DMS53 (cell line): ENCODE results near the gene FAM174C.

ENCODE experiments used
- DNase-seq: peaks from one replicate; lab custom pipeline; 2025; lab: John Stamatoyannopoulos, UW

Gene FAM174C

DNA sequence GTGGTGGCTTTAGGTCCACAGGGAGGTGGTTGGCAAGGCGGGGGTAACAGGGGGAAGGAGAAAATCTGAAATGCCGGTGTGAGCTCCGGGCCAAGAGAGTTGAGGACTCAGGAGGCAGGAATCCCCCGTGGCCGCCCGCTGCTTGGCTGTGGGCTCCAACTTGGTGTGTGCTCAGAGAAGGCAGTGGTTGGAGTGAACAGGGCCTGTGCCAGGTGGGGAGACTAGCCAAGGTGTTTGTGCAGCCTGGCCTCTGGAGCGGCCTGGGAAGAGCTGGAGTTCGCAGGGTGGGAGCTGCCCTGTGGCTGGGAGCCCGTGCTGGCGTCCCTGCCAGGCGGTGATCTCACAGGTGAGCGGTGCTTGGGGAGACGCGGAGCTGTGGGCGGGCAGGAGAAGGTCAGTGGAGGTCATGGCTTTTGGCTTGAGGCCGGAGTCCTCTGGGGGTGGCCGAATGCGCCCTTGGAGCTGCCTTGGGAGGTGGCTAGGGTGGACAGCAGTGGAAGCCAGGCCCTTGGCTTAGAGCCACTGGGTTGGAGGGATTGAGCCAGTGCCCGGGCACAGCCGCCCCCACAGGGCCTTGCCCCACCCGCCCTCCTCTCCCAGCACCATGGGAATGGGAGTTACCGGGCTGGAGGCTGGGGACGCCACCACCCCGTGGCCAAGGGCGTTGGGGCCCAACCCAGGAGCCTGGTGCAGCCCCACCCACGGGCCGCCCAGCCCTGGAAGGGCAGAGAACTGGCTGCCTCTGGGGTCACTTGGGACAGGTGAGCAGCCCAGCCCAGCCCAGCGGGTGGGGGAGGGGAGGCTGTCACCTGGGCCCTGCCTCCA lies 13.3 kb upstream of the FAM174C start:
- DNase-seq = peak; percentile 78

DNA sequence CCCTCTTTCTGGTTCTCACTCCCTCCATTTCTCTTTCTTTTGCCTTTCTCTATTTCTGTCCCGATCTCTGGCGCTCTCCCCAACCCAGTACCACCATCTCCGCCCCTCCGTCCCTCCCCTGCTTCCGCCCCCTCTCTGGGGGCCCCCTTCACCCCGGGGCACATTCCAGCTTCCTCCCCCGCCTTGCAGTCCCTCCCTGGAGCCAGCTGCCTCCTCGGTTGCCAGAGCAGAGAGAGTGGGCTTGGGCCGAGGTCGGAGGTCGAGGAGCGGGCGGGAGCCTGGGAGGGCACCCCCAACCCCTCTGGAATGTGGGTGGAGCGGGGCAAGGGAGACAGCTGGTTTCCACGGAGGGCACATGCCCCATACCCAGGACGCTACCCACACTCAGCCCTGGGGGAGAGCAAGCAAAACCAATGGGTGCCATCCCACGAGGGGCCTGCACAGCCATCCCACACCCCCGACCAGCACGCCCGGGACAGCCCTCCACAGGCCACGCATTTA lies 12.7 kb upstream of the FAM174C start:
- DNase-seq = no peak

DNA sequence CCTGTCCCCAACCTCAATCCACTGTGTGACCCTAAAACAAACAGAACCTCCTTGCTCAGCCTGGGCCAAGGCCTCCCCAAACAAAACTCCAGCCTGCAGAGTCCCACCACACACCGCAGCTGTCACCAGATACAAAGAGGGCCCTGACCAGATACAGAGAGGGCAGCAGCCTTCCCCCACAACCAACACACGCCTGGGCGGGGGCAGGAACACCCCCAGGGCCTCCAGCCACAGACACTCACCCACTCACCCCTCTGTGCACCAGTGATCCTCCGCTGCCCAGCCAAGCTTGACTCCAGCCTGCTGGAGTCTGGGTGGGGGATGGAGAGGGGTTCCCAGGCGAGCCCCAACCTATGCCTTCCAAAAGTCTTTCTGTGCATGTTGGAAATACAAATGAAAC lies 12.1 kb upstream of the FAM174C start:
- DNase-seq = no peak

DNA sequence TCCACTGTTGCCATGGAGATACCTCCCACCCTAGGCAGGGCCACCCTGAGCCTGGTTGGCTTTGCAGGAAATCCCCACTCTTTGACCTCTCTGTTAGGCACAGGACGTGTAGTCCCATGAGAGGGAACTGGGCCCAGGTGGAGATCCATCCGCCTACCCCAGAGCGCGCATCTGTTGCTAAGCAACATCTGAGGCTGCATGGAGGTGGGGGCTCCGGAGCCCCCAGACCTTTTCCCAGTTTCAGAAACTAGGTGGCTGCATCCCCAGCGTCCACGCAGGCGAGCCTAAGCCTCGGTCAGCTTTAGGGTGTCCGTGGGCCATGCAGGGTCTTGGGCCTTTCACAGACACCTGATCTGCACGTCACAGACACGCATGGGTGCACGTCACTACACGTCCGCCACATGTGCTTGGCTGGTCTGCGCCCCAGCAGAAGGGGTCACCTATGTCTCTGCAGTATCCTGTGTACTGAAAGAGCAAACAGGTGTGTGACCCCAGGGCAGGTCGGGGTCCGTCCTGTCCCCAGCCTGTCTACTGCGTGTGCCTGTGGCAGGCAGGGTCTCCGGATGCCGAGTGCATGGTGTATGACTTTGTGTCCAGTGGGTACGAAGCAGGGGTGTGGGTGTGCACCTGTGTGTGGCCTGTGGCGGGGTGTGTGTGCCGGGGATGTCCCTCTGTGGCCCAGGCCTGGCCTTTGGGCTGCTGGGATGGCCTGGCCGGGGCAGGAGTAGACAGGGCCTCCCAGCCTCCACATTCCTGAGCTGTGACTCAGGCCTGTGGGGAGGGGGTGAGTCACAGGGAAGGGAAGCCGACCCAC lies 10.3 kb upstream of the FAM174C start:
- DNase-seq = peak; percentile 67

DNA sequence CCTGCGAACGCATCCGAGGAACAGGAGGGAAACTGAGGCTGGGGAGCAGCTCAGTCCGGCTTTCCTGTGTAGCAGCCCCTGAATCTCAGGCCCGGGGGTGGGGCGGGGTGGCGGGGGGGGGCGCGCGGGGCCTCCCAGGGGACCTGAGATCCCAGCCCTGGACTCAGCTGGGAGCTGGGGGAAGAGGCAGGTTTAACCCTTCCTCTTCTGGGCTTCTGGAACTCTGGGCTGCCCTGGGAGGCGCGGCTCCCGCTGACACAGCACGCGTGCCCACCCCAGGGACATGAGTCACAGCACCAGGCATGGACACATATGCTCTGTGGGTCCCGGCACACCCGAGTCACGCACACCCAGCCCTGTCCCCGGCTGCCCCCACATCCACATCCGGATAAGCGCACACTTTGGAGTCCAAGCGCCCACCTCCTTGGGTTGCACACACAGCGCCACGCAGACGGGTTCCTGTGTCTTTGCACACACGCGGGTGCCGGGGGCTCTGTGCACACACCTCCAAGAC lies 9.7 kb upstream of the FAM174C start:
- peak; percentile 46 for DNase-seq

DNA sequence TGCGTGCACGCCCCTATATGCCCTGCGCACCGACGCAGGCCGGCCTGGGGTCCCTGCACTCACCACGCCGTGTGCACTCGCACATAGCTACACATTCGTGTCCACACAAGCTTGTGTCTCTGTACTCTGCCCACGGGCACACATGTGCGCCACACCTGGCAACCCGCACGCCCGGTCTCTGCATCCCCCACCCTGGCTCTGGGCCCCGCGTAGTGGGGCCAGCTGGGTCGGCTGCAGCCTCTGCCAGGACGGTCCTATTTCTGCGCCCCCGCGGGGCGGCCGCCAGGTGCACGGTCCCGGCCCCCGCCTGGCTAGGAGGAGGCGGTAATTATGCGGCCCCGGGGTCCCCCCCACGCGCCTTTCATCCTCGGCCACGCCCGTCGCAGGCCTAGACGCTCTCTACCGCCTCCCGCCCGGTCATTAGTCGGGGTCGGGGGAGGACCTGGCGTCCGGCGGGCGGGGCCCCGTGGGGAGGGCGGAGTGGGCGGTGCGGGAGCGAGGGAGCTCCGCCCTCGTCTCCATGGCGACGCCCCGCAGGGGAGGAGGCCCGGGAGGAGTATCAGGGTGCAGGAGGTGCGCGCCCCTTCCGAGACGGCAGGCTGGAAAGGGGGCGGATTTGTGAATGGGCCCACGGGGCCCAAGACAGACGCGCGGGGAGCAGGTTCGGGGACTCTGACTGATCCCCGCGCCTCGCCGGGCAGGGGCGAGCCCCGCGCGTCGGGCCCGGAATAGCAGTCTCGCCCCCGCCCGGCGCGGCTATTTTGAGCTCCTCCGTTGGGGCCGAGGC lies 9.0 kb upstream of the FAM174C start:
- DNase-seq = peak; percentile 91

DNA sequence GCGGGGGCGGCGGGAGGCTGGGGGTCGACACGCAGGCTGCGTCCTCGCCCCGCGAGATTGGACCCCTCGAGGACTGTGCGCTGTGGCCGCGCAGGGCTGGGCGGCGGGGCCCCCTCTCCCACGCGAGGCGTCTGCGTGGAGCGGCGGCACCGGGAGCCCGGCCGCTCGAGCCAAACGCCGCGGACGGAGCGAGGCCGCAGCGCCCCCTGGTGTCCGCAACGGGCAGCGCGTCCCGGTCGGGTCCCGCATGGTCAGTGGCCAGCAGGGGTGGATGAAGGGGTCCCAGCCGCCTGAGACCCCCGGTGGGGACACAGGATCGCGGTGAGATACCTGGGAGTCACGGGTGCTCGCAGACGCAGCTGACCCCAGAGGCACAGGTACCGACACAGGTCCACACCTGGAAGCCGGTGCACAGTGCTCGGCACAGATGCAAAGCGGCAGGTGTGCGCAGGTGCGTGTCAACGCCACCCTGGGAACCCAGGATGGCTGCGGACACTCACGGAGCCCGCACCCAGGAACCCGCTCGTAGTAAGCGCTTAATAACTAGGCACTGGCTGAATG lies 8.3 kb upstream of the FAM174C start:
- DNase-seq = peak; percentile 79

DNA sequence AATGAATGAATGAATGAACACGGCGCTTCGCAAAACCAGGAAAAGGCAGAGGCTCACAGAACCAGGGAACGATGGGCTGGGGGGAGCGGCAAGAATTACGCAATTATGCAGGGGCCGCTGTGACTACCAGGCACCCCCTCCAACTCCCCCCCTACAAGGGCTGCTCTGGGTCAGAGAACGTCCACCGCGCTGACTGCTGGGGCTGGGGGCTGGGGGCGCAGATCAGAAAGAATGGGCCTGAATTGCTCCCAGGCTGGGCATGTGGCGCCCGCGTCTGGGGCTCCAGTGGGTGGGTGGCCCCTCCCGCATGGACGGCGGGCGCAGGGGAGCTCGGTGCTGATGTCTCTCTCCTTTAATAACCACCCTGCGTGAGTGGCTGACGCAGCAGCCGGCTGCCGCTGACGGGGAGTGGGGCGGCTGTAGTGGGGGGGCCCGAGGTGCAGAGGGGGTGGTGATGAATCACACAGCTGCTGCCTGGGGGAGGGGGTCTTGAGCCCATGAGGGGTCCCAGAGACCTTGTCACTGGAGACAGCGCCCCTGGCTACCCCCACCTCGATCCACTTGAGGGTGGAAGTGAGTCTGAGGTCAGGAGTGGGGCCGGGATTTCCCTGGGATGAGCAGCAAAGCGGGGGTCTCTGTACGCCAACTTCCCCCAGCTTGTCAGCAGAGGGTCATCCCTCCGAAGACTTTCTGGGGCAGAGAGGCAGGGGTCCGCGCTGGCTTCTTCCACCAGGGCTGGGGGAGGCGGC lies 7.7 kb upstream of the FAM174C start:
- DNase-seq = peak; percentile 81

DNA sequence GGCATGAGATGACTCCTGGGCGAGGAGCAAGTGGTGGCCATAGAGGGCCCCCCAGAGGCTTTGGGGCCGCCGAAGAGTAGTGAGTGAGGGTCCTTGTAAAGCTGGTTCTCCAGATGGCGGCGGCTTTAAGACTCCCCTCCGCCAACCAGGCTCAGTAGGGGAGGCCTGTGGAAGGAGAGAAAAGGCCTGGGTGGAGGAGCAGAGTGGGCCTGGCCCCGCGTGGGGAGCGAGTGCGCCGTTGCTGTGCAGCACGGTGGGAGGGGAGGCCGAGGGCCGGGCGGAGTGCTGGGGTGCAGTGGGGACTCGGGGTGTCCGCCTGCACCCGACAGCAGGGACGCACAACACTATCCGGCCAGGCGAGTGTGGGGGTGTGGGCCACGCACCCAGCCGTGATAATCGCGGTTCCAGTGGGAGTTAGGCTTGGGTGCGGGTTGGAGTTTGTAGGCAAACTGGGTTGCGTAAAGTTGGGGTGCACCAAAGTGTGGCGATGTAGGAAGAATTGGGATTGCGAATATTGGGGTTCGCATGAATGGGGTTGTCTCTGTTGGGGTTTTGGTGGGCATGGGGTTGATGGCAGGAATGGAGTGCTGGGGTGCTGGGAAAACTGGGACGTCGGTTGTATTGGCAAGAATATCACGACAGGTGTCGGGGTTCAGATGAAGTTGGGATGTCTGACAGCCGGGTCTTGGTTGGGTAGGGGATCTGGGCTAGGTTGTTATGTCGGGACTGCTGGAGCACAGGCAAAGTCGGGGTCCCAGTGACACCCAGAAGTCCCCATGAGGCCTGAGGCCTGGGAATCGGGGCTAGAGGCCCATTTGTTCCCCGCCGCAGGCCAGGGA lies 6.9 kb upstream of the FAM174C start:
- DNase-seq = no peak

DNA sequence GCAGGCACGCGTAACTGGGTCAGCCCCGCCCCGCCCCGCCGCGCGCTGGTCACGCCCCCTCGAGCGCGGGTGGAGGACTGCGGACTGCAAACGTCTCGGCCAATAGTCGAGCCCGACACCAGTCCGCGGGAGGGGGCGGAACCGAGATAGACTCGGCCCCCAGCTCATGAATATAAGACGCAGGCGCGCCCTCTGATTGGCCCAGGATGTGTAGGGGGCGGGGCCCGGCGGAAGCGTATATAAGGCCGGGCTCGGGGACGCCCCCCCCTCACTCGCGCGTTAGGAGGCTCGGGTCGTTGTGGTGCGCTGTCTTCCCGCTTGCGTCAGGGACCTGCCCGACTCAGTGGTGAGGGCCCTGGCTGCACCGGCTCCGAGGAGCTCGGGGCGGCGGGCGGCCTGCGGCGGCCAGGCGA lies 6.3 kb upstream of the FAM174C start, which contains the start of gene CIRBP:
Gene CIRBP, plus strand, starts transcription at position 268 of the 413 bp plus-strand sequence. CDS start 1,602 bp downstream, outside the sequence.
- peak; percentile 98 for DNase-seq

DNA sequence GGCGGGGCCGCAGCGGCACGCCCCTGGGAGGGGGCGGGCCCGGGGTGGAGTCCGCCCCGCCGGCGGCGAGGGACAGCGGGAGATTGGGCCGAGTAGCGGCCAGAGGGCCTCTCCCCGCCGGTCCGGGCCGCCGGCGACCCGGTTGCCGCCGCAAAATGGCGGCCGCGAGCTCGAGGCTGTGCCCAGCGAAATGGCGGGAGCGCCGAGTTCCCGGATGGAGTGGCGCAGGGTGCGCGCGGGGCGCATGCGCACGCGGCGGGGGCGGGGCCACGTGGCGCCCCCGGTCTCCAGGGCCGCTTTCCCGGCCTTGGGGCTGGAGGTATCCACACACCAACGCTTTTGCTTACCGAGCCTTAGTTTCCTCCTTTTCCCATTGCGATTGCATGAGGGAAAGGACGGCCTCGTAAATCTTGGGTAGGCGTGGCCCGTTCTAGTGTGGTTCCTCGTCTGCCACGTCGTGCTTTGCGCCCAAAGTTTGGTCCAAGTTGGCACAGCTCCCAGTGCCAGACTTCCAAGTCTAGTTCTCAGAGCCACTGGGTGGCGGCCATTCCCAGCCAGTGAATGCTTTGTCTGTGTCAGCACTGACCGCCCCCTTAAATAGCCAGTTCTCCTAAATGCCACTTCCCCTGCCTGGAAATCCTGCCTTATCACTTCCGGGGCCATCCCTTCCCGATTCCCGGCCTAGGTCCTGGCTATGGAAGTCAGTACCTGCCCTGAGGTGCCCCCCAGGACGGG lies 5.7 kb upstream of the FAM174C start:
- DNase-seq = peak; percentile 89

DNA sequence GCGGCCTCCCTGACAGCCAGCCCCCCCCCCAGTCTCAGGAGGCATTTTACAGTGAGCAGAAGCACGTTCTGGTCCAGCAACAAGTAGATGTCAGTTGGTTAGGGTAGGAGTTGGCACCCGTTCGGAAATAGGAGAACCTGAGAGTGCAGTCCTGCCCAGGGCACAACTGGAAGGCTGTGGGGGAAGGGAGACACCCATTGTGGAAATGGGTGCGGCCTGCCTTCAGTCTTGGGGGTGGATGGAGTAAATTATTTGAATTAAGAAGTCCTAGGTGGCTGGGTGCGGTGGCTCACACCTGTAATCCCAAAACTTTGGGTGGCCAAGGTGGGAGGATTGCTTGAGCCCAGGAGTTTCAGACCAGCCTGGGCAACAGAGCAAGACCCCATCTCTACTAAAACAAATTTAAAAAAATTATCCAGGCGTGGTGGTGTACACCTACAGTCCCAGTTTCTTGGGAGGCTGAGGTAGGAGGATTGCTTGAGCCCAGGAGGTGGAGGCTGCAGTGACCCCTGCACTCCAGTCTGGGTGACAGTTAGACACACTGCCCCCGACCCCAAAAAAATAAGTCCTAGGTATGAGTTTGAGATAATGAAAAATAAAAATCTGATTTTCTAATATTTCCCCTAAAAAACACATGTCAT lies 5.0 kb upstream of the FAM174C start:
- peak; percentile 71 for DNase-seq

DNA sequence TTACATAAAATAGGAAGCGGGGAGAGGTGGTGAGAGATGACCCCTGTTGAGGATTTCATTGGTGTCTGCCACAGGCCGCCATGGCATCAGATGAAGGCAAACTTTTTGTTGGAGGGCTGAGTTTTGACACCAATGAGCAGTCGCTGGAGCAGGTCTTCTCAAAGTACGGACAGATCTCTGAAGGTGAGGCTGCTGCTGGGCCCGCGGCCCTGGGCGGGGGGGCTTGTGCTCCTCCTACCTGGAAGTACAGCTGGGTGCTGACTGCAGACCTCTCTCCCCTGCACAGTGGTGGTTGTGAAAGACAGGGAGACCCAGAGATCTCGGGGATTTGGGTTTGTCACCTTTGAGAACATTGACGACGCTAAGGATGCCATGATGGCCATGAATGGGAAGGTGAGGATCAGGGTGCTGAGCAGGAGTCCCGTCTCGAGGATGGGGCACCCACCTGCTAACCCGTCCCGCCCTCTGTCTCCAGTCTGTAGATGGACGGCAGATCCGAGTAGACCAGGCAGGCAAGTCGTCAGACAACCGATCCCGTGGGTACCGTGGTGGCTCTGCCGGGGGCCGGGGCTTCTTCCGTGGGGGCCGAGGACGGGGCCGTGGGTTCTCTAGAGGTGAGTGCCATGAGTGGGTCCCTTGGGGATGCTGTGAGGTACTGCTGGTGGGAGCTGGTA lies 4.3 kb upstream of the FAM174C start:
- no peak for DNase-seq

DNA sequence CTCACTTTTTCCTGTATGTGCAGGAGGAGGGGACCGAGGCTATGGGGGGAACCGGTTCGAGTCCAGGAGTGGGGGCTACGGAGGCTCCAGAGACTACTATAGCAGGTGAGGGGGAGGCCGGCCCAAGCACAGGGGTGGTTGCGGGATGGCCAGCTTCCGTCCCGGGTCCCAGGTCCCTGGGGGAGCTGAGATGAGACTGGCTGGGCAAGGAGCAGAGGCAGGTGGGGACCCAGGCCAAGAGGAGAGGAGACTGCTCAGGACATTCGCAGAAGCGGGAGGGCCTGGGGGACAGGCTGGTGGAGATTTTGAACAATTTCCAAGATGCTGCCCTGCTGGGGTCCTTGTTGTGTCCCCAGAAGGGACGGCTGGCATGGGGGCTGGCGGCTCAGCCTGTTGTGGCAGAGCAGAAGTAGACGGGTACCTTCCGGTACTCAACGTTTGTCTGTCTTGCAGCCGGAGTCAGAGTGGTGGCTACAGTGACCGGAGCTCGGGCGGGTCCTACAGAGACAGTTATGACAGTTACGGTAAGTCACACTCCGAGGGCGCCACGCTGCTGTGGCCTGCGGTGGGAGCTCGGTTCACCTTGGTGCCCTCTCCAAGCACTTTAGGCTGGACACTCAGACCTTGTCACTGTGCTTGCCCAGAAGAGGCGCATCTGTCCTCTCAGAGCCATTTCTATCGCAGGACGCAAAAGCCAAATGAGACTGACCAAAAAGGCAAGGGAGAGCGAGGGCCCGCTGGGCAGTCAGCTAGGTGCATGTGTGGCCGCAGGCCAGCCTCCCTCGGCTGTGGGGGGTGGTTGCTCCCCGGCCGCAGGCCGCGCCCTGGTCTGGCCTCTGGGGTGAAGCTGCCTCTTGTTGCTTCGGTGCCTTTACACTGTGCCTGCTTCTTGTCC lies 3.6 kb upstream of the FAM174C start:
- no peak for DNase-seq

DNA sequence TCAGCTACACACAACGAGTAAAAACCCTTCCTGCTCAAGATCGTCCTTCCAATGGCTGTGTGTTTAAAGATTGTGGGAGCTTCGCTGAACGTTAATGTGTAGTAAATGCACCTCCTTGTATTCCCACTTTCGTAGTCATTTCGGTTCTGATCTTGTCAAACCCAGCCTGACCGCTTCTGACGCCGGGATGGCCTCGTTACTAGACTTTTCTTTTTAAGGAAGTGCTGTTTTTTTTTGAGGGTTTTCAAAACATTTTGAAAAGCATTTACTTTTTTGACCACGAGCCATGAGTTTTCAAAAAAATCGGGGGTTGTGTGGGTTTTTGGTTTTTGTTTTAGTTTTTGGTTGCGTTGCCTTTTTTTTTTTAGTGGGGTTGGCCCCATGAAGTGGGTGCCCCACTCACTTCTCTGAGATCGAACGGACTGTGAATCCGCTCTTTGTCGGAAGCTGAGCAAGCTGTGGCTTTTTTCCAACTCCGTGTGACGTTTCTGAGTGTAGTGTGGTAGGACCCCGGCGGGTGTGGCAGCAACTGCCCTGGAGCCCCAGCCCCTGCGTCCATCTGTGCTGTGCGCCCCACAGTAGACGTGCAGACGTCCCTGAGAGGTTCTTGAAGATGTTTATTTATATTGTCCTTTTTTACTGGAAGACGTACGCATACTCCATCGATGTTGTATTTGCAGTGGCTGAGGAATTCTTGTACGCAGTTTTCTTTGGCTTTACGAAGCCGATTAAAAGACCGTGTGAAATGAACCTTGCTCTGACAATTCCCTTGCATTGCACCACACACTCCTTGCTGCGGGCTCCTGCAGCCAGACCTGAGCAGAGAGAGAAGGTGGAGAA lies 2.7 kb upstream of the FAM174C start:
- DNase-seq = no peak
